ENCODE results near the gene CALCR.
"Not testable (repeated sequence)": the region's sequence is repeated elsewhere in the genome, so short reads cannot be mapped to it uniquely, and the experiment has no call there.

Gene CALCR

GRCh38 chr7:93559639-93560491, 14.7 kb downstream of the CALCR start:
- DNase-seq: no peak

- no peak for DNase-seq
Observed at GRCh38 chr7:93558705-93559614, 15.6 kb downstream of the CALCR start.

- no peak for DNase-seq
Observed at GRCh38 chr7:93551931-93552330, 22.6 kb downstream of the CALCR start.

- no peak for DNase-seq
Observed at GRCh38 chr7:93551063-93551895, 23.2 kb downstream of the CALCR start.

GRCh38 chr7:93547716-93548115, 26.8 kb downstream of the CALCR start:
- no peak for DNase-seq

GRCh38 chr7:93544691-93545090, 29.8 kb downstream of the CALCR start:
- DNase-seq: no peak

GRCh38 chr7:93538061-93538460, 36.5 kb downstream of the CALCR start:
- DNase-seq: no peak

GRCh38 chr7:93535616-93536015, 38.9 kb downstream of the CALCR start:
- DNase-seq: no peak

- no peak for DNase-seq
Observed at GRCh38 chr7:93530701-93531100, 43.8 kb downstream of the CALCR start.

- DNase-seq: no peak
Observed at GRCh38 chr7:93516834-93517233, 57.7 kb downstream of the CALCR start.

- no peak for DNase-seq
Observed at GRCh38 chr7:93515144-93515543, 59.4 kb downstream of the CALCR start.

GRCh38 chr7:93509303-93509702, 65.2 kb downstream of the CALCR start:
- no peak for DNase-seq

- no peak for DNase-seq
Observed at GRCh38 chr7:93503088-93503487, 71.4 kb downstream of the CALCR start.

- DNase-seq: not testable (repeated sequence)
Observed at GRCh38 chr7:93491860-93492259, 82.7 kb downstream of the CALCR start.

- no peak for DNase-seq
Observed at GRCh38 chr7:93476491-93477344, 97.8 kb downstream of the CALCR start.

GRCh38 chr7:93475811-93476210, 98.7 kb downstream of the CALCR start:
- DNase-seq: no peak

GRCh38 chr7:93471456-93471855, 103.1 kb downstream of the CALCR start:
- no peak for DNase-seq

GRCh38 chr7:93463764-93464163, 110.8 kb downstream of the CALCR start:
- no peak for DNase-seq

GRCh38 chr7:93461350-93461749, 113.2 kb downstream of the CALCR start:
- no peak for DNase-seq

GRCh38 chr7:93453262-93453661, 121.3 kb downstream of the CALCR start:
- no peak for DNase-seq

- DNase-seq: no peak
Observed at GRCh38 chr7:93448176-93448575, 126.3 kb downstream of the CALCR start.

GRCh38 chr7:93447509-93447908, 127.0 kb downstream of the CALCR start:
- no peak for DNase-seq
